Measurements from ENCODE around the gene SATB1. TPM values are rescaled to one million over a fixed set of nuclear protein-coding genes. Genes with fewer than 3 reads are reported as not detected.

SATB1 gene
- total RNA-seq, 1 donor from 2014 or later: 81.4 TPM

GRCh38 chr3:18351069-18351628, 74.0 kb downstream of the SATB1 start:
- H3K27me3 Mint-ChIP-seq (ENCODE audit: low read depth): no peaks in the 10 kb centered on the region
- peaks cover 13% of the 10 kb centered on the region for H3K36me3 Mint-ChIP-seq
- peak overlapping the region; percentile 81 for H3K27ac Mint-ChIP-seq
- peaks cover 59% of the 10 kb centered on the region for H3K4me1 Mint-ChIP-seq
- no peak for TF ChIP-seq CTCF (IDR thresholded peaks at IDR 0.05; ENCODE audit: unreplicated experiment)
- no peaks in the 10 kb centered on the region for H3K9me3 Mint-ChIP-seq
- no peak for DNase-seq (ENCODE audit: low spot score in 2 of 2, unreplicated experiment in 2 of 2)
- peak overlapping the region; percentile 24 for H3K4me3 Mint-ChIP-seq

GRCh38 chr3:18349197-18349798, 75.8 kb downstream of the SATB1 start:
- H3K36me3 Mint-ChIP-seq: peaks cover 13% of the 10 kb centered on the region
- TF ChIP-seq CTCF (IDR thresholded peaks at IDR 0.05; ENCODE audit: unreplicated experiment): no peak
- H3K27me3 Mint-ChIP-seq (ENCODE audit: low read depth): no peaks in the 10 kb centered on the region
- no peak for DNase-seq (ENCODE audit: low spot score in 2 of 2, unreplicated experiment in 2 of 2)
- H3K27ac Mint-ChIP-seq: no peak overlapping the region
- no peak overlapping the region for H3K4me3 Mint-ChIP-seq
- peaks cover 47% of the 10 kb centered on the region for H3K4me1 Mint-ChIP-seq
- no peaks in the 10 kb centered on the region for H3K9me3 Mint-ChIP-seq

- peaks cover 24% of the 10 kb centered on the region for H3K4me1 Mint-ChIP-seq
- DNase-seq (ENCODE audit: low spot score in 2 of 2, unreplicated experiment in 2 of 2): no peak
- H3K27me3 Mint-ChIP-seq (ENCODE audit: low read depth): no peaks in the 10 kb centered on the region
- no peaks in the 10 kb centered on the region for H3K9me3 Mint-ChIP-seq
- peaks cover 13% of the 10 kb centered on the region for H3K36me3 Mint-ChIP-seq
- H3K4me3 Mint-ChIP-seq: no peak overlapping the region
- no peak for TF ChIP-seq CTCF (IDR thresholded peaks at IDR 0.05; ENCODE audit: unreplicated experiment)
- H3K27ac Mint-ChIP-seq: no peak overlapping the region
Observed at GRCh38 chr3:18346097-18346496, 79.0 kb downstream of the SATB1 start.

GRCh38 chr3:18345015-18345367, 80.1 kb downstream of the SATB1 start:
- no peak for TF ChIP-seq CTCF (IDR thresholded peaks at IDR 0.05; ENCODE audit: unreplicated experiment)
- H3K9me3 Mint-ChIP-seq: no peaks in the 10 kb centered on the region
- H3K36me3 Mint-ChIP-seq: peaks cover 12% of the 10 kb centered on the region
- no peak overlapping the region for H3K27ac Mint-ChIP-seq
- H3K4me1 Mint-ChIP-seq: peaks cover 18% of the 10 kb centered on the region
- H3K27me3 Mint-ChIP-seq (ENCODE audit: low read depth): no peaks in the 10 kb centered on the region
- H3K4me3 Mint-ChIP-seq: no peak overlapping the region
- no peak for DNase-seq (ENCODE audit: low spot score in 2 of 2, unreplicated experiment in 2 of 2)

- H3K4me1 Mint-ChIP-seq: peaks cover 12% of the 10 kb centered on the region
- peaks cover 7% of the 10 kb centered on the region for H3K36me3 Mint-ChIP-seq
- TF ChIP-seq CTCF (IDR thresholded peaks at IDR 0.05; ENCODE audit: unreplicated experiment): no peak
- no peak for DNase-seq (ENCODE audit: low spot score in 2 of 2, unreplicated experiment in 2 of 2)
- no peak overlapping the region for H3K27ac Mint-ChIP-seq
- no peak overlapping the region for H3K4me3 Mint-ChIP-seq
- H3K27me3 Mint-ChIP-seq (ENCODE audit: low read depth): no peaks in the 10 kb centered on the region
- H3K9me3 Mint-ChIP-seq: no peaks in the 10 kb centered on the region
Observed at GRCh38 chr3:18344306-18345014, 80.7 kb downstream of the SATB1 start.

All from mesothelial cell of epicardium (in vitro differentiated cells).